NB4 (cell line): Measurements from ENCODE around the gene GYPC.

Experiments used
- DNase-seq: peaks from one replicate; pipeline ENCODE4 v3.0.0; 2010; ENCODE audit warnings: low read depth
- H3K4me3 ChIP-seq: one replicate; pipeline ENCODE4 v1.5.1; 2011; ENCODE audit warnings: mild to moderate bottlenecking, low read depth, low read length, moderate library complexity
- MYC ChIP-seq: IDR thresholded peaks from 2 replicates; pipeline ENCODE4 v1.6.1; 2011; ENCODE audit warnings: low read depth, low read length
- POLR2A ChIP-seq: IDR thresholded peaks from 2 replicates; pipeline ENCODE4 v1.6.1; 2011; ENCODE audit warnings: mild to moderate bottlenecking; ENCODE audit not compliant: insufficient read length; ENCODE audit errors: extremely low read depth
- TF ChIP-seq, protein P1 (sequence below): IDR thresholded peaks from 2 replicates; pipeline ENCODE4 v1.6.1; 2011; ENCODE audit warnings: low read depth, low read length
- TF ChIP-seq, protein P2 (sequence below): IDR thresholded peaks from one replicate; pipeline ENCODE4 v1.5.1; 2012; ENCODE audit warnings: low read depth, low read length

Gene GYPC

DNA sequence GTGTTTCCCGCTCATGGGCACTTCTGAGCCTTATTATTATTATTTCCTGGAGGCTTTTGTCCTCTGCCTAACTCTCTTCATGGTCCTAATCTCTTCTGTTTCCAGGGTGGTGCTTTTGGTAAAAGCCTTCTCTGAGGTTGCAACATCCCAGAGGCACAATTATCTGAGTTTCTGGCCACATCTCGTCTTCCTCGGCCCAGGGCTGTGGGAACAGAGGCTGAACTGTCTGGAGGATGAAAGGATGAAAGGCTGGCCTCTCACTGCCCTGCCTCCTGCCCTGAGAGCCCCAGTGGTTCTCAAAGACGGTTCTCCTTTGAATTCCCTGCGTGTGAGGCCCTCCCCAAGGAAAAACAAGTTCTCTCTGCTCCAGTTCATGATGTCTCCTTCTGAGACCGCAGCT is 13.8 kb downstream of the GYPC start:
- H3K4me3 ChIP-seq, result no peak overlapping the region
- TF ChIP-seq, protein P1, sequence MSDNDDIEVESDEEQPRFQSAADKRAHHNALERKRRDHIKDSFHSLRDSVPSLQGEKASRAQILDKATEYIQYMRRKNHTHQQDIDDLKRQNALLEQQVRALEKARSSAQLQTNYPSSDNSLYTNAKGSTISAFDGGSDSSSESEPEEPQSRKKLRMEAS, result no peak
- TF ChIP-seq, protein P2, sequence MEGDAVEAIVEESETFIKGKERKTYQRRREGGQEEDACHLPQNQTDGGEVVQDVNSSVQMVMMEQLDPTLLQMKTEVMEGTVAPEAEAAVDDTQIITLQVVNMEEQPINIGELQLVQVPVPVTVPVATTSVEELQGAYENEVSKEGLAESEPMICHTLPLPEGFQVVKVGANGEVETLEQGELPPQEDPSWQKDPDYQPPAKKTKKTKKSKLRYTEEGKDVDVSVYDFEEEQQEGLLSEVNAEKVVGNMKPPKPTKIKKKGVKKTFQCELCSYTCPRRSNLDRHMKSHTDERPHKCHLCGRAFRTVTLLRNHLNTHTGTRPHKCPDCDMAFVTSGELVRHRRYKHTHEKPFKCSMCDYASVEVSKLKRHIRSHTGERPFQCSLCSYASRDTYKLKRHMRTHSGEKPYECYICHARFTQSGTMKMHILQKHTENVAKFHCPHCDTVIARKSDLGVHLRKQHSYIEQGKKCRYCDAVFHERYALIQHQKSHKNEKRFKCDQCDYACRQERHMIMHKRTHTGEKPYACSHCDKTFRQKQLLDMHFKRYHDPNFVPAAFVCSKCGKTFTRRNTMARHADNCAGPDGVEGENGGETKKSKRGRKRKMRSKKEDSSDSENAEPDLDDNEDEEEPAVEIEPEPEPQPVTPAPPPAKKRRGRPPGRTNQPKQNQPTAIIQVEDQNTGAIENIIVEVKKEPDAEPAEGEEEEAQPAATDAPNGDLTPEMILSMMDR, result no peak
- TF ChIP-seq MYC (no peak), POLR2A (no peak)
- DNase-seq, result no peak

DNA sequence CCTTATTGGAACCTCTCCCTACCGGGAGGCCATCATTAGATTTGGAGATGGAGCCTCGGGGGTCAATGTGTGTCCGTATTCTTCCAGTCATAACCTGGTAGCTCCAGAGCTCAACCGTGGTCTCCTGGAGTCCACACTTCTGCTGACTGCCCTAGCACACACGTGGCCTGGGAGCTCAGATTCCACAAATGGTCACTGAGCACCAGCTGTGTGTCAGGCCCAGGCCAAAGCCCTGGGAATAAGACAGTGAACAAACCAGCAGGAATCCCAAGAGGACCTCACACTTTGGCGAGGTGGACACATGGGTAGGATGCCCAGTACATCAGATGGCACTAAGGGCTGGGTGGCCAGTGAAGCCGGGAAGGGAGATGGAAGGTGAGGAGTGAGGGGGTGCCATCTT is 15.5 kb downstream of the GYPC start:
- H3K4me3 ChIP-seq, result no peak overlapping the region
- TF ChIP-seq, protein P1, result no peak
- no peak for DNase-seq

DNA sequence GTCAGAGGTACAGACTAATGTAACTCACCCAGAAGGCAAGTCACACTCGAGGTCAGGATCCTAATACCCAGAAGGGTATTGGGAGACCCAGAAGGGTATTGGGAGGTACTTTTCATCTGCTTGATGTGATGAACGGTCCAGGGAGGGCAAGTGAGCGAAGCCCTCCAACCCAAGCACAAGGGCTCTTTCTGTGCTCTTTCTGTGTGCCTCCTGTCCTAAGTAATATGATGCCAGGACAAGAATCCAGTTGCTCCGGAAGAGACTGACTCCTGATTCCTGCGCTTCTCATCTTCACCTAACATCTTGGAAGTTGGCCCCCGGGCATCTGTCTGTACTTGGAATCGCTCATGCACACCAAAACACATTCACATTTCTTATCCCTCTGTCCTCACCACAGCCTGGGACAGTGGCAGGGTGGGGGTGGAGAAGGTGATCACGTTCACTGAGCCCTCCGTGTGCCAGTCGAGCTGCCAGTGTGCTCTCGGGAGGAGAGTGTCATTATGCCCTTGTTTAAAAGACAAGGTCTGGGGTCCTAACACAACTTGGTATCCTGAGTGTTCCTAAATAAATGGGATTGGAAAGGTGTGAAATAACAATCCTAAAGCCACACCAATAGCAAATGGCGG is 17.1 kb downstream of the GYPC start:
- DNase-seq, result no peak
- TF ChIP-seq, protein P2, result no peak
- TF ChIP-seq MYC (no peak), POLR2A (no peak)
- TF ChIP-seq, protein P1, result no peak

DNA sequence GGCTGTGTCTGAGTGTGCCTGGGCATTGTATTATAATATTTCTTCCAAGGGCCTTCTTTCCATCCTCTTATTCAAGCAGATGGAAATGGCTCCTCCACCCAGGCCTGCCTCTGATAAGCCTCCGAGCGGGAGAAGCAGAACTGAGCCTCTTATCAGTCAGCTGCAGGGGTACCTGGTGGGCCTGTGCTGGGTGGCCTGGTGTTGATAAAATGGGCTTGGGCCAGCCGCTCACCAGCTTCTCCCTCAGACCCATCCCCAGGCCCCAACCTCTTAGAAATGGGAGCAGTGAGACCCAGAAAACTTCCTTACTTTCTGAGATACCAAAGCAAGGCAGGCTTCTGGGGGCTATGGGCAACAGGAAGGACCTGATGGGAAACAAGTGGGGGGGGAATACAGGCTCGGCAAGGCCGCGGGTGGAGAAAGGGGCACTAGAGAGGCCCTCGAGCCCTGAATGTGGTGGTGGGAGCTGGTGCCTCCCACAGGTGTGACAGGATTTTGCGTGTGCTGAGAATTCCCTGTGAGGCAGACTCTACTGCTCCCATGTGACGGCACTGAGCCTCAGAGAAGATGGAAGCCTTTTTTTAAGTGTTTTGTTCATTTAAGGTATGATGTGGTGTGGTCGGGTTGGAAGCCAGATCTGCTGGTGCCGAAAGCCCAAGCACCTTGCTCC is 18.3 kb downstream of the GYPC start:
- TF ChIP-seq, protein P2, result no peak
- TF ChIP-seq POLR2A (no peak), MYC (no peak)
- TF ChIP-seq, protein P1, result no peak
- no peak for DNase-seq
- H3K4me3 ChIP-seq, result no peak overlapping the region

More for the DNA sequence above, 17.1 kb downstream of the GYPC start:
- H3K4me3 ChIP-seq, result no peak overlapping the region

DNA sequence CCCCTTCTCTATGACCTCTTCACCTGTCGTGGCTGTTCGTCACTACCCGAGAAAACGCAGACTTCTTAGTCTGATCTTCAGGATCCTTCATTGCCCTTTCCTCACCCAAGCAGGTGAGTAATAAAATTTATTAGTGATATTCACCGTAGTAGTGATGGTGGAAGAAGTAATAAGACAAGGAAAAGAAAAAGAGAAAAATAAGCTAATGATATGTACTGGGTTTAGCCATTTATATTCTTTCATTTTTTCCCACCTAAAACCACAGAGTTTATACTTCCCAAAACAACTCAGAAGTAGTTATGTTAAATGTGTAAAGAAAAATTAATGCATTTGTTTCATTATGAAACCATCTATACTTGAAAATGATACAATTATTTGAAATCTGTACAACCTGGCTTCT is 19.7 kb downstream of the GYPC start:
- TF ChIP-seq MYC (no peak), POLR2A (no peak)
- TF ChIP-seq, protein P1, result no peak
- TF ChIP-seq, protein P2, result no peak
- DNase-seq, result no peak
- H3K4me3 ChIP-seq, result no peak overlapping the region
